DND-41 (cell line): ENCODE data around the gene NOSIP.

Experiments
- CTCF ChIP-seq: IDR thresholded peaks from 2 replicates; pipeline ENCODE4 v1.5.1; 2012; ENCODE audit warnings: borderline replicate concordance, low read length, moderate library complexity, mild to moderate bottlenecking; ENCODE audit not compliant: poor library complexity, severe bottlenecking; ENCODE audit errors: extremely low read depth
- EZH2 ChIP-seq: IDR thresholded peaks from 3 replicates; pipeline ENCODE4 v1.6.1; 2012; ENCODE audit warnings: borderline replicate concordance, low read depth, mild to moderate bottlenecking, moderate library complexity, low read length, inconsistent platforms; ENCODE audit not compliant: severe bottlenecking

- TF ChIP-seq CTCF (no peak), EZH2 (no peak)
Measured at GRCh38 chr19:49559443-49559842, 20.9 kb downstream of the NOSIP start.
